ENCODE measurements around the gene ATP8B1.
"Not testable (repeated sequence)": the region's sequence is repeated elsewhere in the genome, so short reads cannot be mapped to it uniquely, and the experiment has no call there.

ATP8B1 gene

DNA sequence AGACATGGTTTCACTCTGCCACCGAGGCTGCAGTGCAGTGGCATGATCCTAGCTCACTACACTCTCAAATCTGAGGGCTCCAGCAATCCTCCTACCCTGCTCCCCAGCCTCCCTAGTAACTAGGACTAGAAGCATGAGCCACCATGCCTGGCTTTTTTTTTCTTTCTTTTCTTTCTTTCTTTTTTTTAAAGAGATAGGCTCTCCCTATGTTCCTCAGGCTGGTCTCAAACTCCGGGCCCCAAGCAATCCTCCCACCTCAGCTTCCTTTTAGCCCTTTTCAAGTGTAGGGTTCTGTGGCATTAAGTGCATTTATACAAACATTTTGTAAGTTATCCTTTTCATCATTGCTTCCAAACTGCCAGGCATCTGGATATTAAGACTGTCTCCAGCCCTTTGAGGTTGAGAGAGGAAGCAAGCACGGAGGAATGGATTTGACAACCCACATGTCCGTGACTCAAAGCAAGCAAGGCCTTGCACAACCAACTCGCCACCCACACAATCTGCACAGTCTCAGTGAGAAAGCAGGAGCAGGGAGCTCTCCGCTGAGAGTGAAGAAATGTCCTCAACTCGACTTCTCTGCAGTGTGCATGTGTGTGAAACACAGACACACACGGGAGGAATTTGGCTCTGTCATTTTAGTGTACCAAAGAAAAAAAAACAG, 65.6 kb downstream of the ATP8B1 start:
- H3K27ac ChIP-seq, result peak overlapping the region; percentile 66
- DNase-seq (ENCODE audit: low read depth, low spot score), result peak; percentile 91

DNA sequence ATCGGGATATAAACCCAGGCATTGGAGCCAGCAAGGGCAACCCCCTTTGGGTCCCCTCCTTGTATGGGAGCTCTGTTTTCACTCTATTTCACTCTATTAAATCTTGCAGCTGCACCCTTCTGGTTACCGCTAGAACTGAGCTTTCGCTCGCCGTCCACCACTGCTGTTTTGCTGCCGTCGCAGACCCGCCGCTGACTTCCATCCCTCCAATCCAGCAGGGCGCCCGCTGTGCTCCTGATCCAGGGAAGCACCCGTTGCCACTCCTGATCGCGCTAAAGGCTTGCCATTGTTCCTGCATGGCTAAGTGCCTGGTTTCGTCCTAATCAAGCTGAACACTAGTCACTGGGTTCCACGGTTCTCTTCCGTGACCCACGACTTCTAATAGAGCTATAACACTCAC, 68.1 kb downstream of the ATP8B1 start:
- DNase-seq (ENCODE audit: low read depth, low spot score); H3K27ac ChIP-seq: not testable (repeated sequence)

GRCh38 chr18:57733861-57734260, 69.3 kb downstream of the ATP8B1 start:
- no peak overlapping the region for H3K27ac ChIP-seq
- no peak for DNase-seq (ENCODE audit: low read depth, low spot score)

DNA sequence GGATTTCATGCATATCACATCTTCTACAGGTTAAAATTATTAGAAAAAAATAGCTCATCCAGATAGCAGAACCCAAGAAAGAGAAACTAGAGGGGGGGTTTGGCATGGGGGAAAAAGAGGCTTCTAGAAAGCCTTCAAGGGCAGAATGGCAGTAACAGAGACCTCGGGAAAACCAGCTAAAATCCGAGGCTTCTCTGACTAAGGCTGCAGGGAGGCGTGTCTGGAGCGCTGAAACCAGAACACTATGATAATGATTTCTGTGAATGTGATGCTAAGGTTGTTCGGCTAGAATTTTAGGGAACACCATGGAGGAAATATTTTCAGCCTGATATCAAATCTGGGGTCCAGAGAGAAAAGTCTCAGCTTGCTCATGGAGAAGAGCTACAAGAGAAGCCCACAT, 73.0 kb downstream of the ATP8B1 start:
- no peak for DNase-seq (ENCODE audit: low read depth, low spot score)
- peak overlapping the region; percentile 82 for H3K27ac ChIP-seq

DNA sequence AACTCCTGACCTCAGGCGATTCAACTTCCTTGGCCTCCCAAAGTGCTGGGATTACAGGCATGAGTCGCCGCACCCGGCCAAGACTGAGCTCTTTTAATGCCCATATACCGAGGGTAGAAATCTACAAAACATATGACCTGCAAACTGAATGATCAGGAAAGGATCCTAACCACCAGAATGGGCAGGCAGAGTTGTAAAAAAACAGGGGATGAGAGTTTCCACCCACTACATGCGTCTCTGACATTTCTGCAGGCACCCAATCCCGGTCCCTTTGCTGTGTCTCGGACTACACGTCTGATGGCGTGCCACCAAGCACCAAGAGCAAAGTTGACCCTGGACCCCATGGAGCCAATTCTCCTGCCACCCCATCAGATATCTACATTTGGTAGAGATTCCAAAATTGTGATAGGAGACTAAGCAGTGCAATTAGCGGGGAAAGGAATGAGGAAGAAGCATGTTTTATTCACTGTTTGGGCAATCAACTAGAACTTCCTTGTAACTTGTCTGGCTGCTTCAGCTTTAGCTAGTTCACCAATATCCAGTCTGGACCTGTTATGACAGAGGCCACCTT, 74.1 kb downstream of the ATP8B1 start:
- peak; percentile 87 for DNase-seq (ENCODE audit: low read depth, low spot score)
- peak overlapping the region; percentile 82 for H3K27ac ChIP-seq

- peak overlapping the region; percentile 82 for H3K27ac ChIP-seq
- no peak for DNase-seq (ENCODE audit: low read depth, low spot score)
These were observed 74.9 kb downstream of the ATP8B1 start for GRCh38 chr18:57727952-57728807.

- peak overlapping the region; percentile 65 for H3K27ac ChIP-seq
- not testable (repeated sequence) for DNase-seq (ENCODE audit: low read depth, low spot score)
These were observed 83.7 kb downstream of the ATP8B1 start for GRCh38 chr18:57719211-57719935.

DNA sequence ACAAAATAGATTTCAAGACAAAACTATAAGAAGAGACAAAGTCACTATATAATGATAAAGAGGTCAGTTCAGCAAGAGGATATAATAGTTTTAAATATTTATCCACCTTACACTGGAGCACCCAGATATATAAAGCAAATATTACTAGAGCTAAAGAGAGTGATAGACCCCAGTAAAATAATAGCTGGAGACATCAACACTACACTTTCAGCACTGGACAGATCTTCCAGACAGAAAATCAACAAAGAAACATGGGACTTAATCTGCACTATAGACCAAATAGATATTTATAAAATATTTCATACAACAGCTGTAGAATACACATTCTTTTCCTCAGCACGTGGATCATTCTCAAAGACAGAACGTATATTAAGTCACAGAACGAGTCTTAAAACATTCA, 86.6 kb downstream of the ATP8B1 start:
- peak overlapping the region; percentile 70 for H3K27ac ChIP-seq
- no peak for DNase-seq (ENCODE audit: low read depth, low spot score)

DNA sequence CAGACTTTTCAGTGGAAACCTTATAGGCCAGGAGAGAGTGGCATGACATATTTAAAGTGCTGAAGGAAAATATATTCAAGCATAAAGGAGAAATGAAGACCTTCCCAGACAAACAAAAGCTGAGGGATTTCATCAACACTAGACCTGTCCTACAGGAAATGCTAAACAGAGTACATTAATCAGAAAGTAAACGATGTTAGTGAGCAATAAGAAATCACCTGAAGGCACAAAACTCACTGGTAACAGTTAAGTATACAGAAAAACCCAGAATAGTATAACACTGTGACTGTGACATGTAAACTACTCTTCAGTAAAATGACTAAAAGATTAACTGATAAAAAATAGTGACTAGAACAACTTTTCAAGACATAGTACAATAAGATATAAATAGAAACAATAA, 87.4 kb downstream of the ATP8B1 start:
- H3K27ac ChIP-seq, result peak overlapping the region; percentile 70
- peak; percentile 60 for DNase-seq (ENCODE audit: low read depth, low spot score)

DNA sequence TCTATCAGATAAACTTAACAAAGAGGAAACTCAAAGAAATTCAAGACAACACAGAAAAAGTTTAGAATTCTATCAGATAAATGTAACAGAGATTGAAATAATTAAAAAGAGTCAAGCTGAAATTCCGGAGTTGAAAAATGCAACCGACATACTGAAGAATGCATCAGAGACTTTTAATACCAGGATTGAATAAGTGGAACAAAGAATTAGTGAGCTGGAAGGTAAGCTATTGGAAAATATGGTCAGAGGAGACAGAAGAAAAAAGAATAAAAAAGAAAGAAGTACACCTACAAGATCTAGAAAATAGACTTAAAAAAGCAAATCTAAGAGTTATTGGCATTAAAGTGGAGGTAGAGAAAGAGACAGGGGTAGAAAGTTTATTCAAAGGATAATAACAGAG, 88.0 kb downstream of the ATP8B1 start:
- DNase-seq (ENCODE audit: low read depth, low spot score), result no peak
- H3K27ac ChIP-seq, result peak overlapping the region; percentile 70

DNA sequence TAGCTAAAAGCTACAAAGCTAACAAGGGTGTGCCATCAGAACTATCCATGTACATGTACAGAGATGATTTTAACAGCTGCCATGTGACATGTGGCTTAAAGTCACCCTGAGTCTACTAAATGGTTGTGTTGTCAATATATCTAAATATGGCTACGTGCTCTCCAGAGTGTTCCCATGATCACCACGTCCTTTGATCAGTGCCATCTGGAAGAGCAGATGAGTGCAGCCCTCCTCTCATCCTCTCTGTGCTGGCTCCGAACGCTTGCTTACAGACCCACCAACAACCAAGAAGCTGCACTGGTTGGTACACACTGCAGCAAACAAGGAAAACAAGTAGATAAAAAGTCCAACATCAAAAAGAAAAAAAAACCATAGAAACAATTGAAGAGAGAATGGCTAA, 92.9 kb downstream of the ATP8B1 start:
- DNase-seq (ENCODE audit: low read depth, low spot score), result no peak
- no peak overlapping the region for H3K27ac ChIP-seq

- DNase-seq (ENCODE audit: low read depth, low spot score), result no peak
- H3K27ac ChIP-seq, result no peak overlapping the region
These were observed 93.8 kb downstream of the ATP8B1 start for GRCh38 chr18:57709335-57709734.

- no peak for DNase-seq (ENCODE audit: low read depth, low spot score)
- no peak overlapping the region for H3K27ac ChIP-seq
These were observed 94.8 kb downstream of the ATP8B1 start for GRCh38 chr18:57708288-57708687.

- no peak overlapping the region for H3K27ac ChIP-seq
- DNase-seq (ENCODE audit: low read depth, low spot score), result no peak
These were observed 97.1 kb downstream of the ATP8B1 start for GRCh38 chr18:57705832-57706595.

DNA sequence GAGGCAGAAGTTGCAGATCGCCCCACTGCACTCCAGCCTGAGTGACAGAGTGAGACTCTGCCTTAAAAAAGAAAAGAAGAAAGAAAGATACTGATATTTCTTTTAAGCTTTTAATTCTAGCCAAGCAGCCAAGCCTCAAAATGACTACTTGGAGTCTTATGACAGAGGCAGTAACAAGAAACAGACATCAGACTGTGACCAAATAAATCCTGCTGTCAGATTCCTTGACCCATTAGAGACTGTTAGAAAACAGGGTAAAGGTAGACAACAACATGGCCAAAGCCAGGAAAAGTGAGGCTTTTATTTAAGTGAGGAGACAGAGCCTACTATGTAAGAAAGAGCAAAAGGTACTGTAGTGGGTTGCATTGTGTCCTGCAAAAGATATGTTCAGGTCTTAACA, 98.1 kb downstream of the ATP8B1 start:
- H3K27ac ChIP-seq, result no peak overlapping the region
- no peak for DNase-seq (ENCODE audit: low read depth, low spot score)

- no peak for DNase-seq (ENCODE audit: low read depth, low spot score)
- no peak overlapping the region for H3K27ac ChIP-seq
These were observed 104.4 kb downstream of the ATP8B1 start for GRCh38 chr18:57698571-57699276.

DNA sequence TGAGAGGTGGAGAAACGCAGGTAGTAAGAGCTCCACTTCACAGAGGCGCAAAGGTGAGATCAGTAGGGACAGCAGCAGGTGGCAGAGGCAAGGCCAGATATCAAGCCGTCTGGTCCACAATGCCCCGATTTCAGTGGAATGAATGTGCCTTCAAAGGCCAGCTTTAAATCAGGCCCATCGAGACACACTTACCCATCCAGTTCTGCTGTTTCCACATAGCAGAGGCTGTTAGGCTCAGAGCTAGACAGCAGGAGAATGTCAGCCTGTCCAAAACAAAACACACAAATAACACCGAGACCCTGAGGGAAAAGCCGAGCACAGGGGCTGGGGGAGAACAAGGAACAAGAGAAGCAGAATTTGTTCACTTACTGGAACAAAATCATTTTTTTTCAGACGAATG, 105.7 kb downstream of the ATP8B1 start:
- no peak for DNase-seq (ENCODE audit: low read depth, low spot score)
- no peak overlapping the region for H3K27ac ChIP-seq

- H3K27ac ChIP-seq, result no peak overlapping the region
- no peak for DNase-seq (ENCODE audit: low read depth, low spot score)
These were observed 106.8 kb downstream of the ATP8B1 start for GRCh38 chr18:57696271-57696670.

DNA sequence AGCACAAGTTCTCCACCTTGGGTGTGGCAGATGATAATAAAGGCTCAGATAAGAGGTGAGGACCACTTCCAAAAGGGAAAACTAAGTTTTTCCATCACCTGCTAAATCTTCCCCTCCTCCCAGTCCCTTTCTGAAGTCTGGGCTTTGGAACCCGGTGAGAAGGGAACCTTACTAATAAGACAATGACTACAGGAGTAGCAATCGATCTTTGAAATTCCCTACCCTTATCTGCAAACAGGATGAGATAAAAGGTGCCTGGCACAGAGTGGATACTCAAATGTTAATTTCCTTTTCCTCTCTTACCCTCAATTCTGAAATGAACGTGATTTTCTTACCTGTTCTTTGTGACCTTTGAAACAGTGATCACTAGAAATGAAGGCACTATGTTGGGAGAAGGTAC, 111.8 kb downstream of the ATP8B1 start:
- DNase-seq (ENCODE audit: low read depth, low spot score), result no peak
- H3K27ac ChIP-seq, result no peak overlapping the region
